Mucosa of descending colon (tissue), 3 donors: ENCODE measurements around the gene ZNF543. TPM values are rescaled to one million over a fixed set of nuclear protein-coding genes. Genes with fewer than 3 reads are reported as not detected.

Experiments
- ATAC-seq: fragments of 200-7000 bp; cut with Tn5 transposase; one replicate; pipeline ENCODE4 v1.9.1; 2020; ENCODE audit warnings: mild to moderate bottlenecking, moderate library complexity
- DNase-seq, 3 donors: peaks; one replicate each; pipeline ENCODE4 v3.0.0-alpha.2; 2020
- H3K36me3 ChIP-seq: fragments of 200-600 bp; one replicate; pipeline ENCODE4 v1.8.0; 2021; ENCODE audit warnings: low read depth, mild to moderate bottlenecking
- H3K4me1 ChIP-seq: fragments of 200-600 bp; one replicate; pipeline ENCODE4 v1.8.0; 2021; ENCODE audit warnings: low read depth, mild to moderate bottlenecking
- H3K4me3 ChIP-seq: fragments of 200-600 bp; one replicate; pipeline ENCODE4 v1.8.0; 2021; ENCODE audit warnings: mild to moderate bottlenecking
- H3K9me3 ChIP-seq: fragments of 200-600 bp; one replicate; pipeline ENCODE4 v1.8.0; 2021; ENCODE audit warnings: mild to moderate bottlenecking
- intact Hi-C, 2 donors: fragments of 100-400 bp; cut with DNase I in 1 of 2; cut with micrococcal nuclease in 1 of 2; formaldehyde crosslinking; loops; one replicate each; pipeline versions ENCODE4 v1.11.0 to v1.11.1; 2022; cut with DNase I, micrococcal nuclease
- total RNA-seq, 3 donors: library from RNA; stranded (reverse); fragmentation: NEBNext Ultra II Directional in 2 of 3; extraction: Animal tissue kit (Norgen Biotek cat#: 25700) in 2 of 3; gene quantifications; one replicate each; pipeline versions ENCODE4 v1.2.1 to v1.2.4, GENCODE V29; 2021 to 2023
- TF ChIP-seq, protein P1 (sequence below): fragments of 200-600 bp; IDR thresholded peaks from one replicate; pipeline ENCODE4 v1.8.0; 2022; ENCODE audit warnings: antibody characterized with exemption, mild to moderate bottlenecking
- donor health status: DM: no; HTN: no; CAD: no; lungs with moderate emphysema.
- donor health status: DM: no; HTN: no; CAD: no.
- donor health status: DM: no; HTN: yes; CAD: no.

The ZNF543 gene
- total RNA-seq, 3 donors from 2014 or later: 2.5 to 9.4 (median 3.6) TPM

DNA sequence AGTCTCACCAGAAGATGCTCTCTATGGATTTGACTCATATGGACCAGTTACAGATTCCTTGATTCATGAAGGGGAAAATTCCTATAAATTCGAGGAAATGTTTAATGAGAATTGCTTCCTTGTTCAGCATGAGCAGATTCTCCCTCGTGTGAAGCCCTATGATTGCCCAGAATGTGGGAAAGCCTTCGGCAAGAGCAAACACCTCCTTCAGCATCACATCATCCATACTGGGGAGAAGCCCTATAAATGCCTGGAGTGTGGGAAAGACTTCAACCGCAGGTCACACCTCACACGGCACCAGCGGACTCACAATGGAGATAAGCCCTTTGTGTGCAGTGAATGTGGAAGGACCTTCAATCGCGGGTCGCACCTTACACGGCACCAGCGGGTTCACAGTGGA, 29.3 kb upstream of the ZNF543 start:
- H3K4me1 ChIP-seq: no peaks in the 10 kb centered on the region
- intact Hi-C loops: no loop called here
- ATAC-seq: no peak
- H3K9me3 ChIP-seq: peaks cover 70% of the 10 kb centered on the region
- no peak for DNase-seq
- no peak overlapping the region for H3K4me3 ChIP-seq
- H3K36me3 ChIP-seq: peaks cover 40% of the 10 kb centered on the region
- TF ChIP-seq, protein P1, sequence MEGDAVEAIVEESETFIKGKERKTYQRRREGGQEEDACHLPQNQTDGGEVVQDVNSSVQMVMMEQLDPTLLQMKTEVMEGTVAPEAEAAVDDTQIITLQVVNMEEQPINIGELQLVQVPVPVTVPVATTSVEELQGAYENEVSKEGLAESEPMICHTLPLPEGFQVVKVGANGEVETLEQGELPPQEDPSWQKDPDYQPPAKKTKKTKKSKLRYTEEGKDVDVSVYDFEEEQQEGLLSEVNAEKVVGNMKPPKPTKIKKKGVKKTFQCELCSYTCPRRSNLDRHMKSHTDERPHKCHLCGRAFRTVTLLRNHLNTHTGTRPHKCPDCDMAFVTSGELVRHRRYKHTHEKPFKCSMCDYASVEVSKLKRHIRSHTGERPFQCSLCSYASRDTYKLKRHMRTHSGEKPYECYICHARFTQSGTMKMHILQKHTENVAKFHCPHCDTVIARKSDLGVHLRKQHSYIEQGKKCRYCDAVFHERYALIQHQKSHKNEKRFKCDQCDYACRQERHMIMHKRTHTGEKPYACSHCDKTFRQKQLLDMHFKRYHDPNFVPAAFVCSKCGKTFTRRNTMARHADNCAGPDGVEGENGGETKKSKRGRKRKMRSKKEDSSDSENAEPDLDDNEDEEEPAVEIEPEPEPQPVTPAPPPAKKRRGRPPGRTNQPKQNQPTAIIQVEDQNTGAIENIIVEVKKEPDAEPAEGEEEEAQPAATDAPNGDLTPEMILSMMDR: no peak

DNA sequence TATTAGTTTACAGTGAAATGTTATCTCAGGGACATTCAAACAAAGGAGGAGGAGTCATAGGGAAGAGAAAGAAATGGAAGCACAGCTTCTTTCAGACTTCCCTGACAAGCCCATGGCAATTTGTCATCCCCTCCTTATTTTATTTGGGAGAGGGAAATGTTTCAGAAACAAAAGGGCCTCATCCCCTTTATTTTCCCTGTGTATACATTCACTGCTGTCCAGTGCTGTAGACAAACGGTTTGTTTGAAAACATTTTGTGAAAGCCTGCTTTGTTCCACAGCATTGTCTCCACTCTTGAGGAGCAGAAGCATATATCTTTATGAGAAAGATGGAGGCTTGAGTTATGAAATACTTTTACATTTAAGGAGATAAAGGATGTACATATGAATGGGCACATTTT, 27.7 kb upstream of the ZNF543 start:
- Histone ChIP-seq H3K4me1 (no peaks in the 10 kb centered on the region), H3K4me3 (no peak overlapping the region), H3K36me3 (peaks cover 34% of the 10 kb centered on the region), H3K9me3 (peaks cover 66% of the 10 kb centered on the region)
- ATAC-seq (no peak), DNase-seq (no peak)
- TF ChIP-seq, protein P1: no peak
- intact Hi-C loops: no loop called here

DNA sequence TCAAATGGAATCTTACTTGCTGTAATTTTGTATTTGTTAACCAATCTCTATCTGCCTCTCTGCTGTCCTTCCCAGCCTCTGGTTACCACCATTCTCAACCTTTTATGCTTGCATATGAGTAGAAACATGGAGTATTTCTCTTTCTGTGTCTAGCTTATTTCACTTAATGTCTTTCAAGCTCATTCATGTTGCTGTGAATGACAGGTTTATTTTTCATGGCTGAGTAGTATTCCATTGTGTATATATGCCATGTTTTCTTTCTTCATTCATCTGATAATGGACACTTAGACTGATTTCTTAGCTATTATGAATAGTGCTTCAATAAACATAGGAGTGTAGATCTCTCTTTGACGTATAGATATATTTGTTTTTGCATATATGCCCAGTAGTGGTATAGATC, 26.6 kb upstream of the ZNF543 start:
- no peak overlapping the region for H3K4me3 ChIP-seq
- peaks cover 24% of the 10 kb centered on the region for H3K36me3 ChIP-seq
- TF ChIP-seq, protein P1: no peak
- H3K9me3 ChIP-seq: peaks cover 61% of the 10 kb centered on the region
- no peak for DNase-seq
- no peaks in the 10 kb centered on the region for H3K4me1 ChIP-seq
- ATAC-seq: no peak
- intact Hi-C loops: no loop called here

DNA sequence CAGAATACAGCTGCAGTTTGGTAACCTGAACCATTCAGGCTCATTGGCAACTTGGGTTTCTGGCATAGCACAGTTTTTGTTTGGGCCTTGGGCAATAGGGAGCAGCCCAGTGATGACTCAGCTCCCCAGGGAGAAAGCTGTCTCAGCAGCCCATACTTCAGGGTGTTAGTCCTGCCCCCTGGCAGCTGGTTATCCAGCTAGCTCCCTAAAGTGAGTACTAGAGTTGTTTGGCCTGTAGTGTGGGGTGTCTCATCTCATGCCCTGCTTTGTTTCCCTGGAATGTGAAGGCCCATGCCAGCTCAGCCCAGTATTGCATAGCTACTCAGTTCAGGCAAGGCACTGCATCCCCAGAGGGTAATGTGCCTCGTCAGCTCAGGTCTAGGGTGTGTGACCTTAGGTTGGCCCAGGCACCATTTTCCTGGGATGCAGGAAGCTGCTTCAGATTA, 18.2 kb upstream of the ZNF543 start:
- H3K9me3 ChIP-seq: peaks cover 2% of the 10 kb centered on the region
- H3K36me3 ChIP-seq: no peaks in the 10 kb centered on the region
- DNase-seq (no peak), ATAC-seq (peak; percentile 8)
- no peak overlapping the region for H3K4me3 ChIP-seq
- TF ChIP-seq, protein P1: no peak
- intact Hi-C loops: no loop called here
- no peaks in the 10 kb centered on the region for H3K4me1 ChIP-seq

DNA sequence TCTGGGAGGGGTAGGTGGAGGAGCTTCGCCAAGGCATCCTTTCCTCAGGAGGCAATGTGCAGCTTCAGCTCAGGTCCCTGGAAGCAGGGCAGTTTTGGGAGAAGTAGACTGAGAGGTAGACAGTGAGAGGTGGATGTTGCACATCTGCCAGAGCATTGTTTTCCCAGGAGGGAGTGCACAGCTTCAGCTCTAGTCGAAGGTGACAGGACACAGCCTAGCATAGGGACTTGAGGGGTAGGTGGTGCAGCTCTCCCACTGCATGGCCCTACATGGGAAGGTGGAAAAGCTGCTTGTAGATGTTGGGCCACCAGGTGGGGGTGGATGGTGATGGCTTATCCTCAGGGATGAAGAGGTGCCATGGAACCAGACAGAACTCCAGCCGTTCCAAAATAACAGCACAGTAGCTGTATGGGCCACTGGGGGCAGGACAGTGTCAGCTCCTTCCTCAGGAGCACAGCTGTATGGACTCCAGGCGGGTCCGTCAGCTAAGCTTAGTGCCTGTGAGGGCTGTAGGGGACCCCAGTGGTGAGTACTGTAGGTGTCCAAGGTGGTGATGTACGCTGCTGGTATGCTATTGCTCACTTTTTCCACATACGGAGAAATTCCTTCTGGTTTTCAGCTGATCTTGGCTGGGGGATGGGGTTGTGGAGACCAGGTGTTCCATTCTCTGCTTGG, 17.4 kb upstream of the ZNF543 start:
- TF ChIP-seq, protein P1: no peak
- intact Hi-C loops: no loop called here
- Histone ChIP-seq H3K9me3 (peaks cover 2% of the 10 kb centered on the region), H3K36me3 (no peaks in the 10 kb centered on the region), H3K4me1 (no peaks in the 10 kb centered on the region), H3K4me3 (no peak overlapping the region)
- ATAC-seq (no peak), DNase-seq (no peak)

DNA sequence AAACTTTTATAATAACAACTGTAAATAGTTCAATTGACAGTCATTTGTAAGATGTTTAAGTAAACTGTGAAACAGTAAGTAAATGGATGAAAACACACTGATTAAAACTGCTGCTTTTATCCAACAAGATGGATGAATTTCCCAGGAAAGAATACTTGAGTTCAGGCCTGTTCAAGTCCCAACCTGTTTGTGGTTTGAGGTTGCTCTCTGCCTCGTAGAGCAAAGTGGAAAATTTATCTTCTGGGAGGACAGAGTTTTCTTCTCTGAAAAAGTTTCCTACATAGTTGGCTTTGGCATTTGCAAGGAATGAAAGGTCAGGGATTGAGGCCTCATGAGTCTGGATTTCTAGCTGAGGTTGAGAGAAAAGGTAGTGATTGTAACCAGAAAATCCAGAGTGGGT, 15.2 kb upstream of the ZNF543 start:
- TF ChIP-seq, protein P1: no peak
- H3K36me3 ChIP-seq: no peaks in the 10 kb centered on the region
- no peaks in the 10 kb centered on the region for H3K4me1 ChIP-seq
- intact Hi-C loops: no loop called here
- no peak overlapping the region for H3K4me3 ChIP-seq
- ATAC-seq (no peak), DNase-seq (no peak)
- H3K9me3 ChIP-seq: no peaks in the 10 kb centered on the region
